ENCODE results near the gene SUPT3H. TPM values are rescaled to one million over a fixed set of nuclear protein-coding genes. Genes with fewer than 3 reads are reported as not detected.
"Not testable (repeated sequence)": the region's sequence is repeated elsewhere in the genome, so short reads cannot be mapped to it uniquely, and the experiment has no call there.

The SUPT3H gene
- total RNA-seq, 2 donors from 2014 or later: 2.5 to 4.5 TPM

DNA sequence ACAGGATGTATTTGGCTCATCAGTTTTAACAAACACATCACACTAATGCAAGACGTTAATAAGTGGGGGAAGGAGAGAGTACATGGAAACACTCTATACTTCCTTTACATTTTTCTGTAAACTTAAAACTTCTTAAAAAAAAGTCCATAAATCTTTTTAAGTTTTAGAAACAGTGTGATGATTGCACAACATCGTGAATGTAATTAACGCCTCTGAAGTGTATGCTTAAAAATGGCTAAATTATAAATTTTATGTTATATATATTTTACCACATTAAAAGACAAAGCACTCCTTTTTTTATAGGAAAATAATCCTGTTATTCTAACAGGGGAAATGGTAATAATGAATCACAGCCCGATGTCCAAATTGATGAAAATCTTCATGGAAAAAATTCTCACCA, 193.7 kb downstream of the SUPT3H start:
- TF ChIP-seq, protein P1, sequence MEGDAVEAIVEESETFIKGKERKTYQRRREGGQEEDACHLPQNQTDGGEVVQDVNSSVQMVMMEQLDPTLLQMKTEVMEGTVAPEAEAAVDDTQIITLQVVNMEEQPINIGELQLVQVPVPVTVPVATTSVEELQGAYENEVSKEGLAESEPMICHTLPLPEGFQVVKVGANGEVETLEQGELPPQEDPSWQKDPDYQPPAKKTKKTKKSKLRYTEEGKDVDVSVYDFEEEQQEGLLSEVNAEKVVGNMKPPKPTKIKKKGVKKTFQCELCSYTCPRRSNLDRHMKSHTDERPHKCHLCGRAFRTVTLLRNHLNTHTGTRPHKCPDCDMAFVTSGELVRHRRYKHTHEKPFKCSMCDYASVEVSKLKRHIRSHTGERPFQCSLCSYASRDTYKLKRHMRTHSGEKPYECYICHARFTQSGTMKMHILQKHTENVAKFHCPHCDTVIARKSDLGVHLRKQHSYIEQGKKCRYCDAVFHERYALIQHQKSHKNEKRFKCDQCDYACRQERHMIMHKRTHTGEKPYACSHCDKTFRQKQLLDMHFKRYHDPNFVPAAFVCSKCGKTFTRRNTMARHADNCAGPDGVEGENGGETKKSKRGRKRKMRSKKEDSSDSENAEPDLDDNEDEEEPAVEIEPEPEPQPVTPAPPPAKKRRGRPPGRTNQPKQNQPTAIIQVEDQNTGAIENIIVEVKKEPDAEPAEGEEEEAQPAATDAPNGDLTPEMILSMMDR (IDR thresholded peaks at IDR 0.05): no peak
- Histone ChIP-seq H3K36me3 (no peaks in the 10 kb centered on the region), H3K27me3 (no peaks in the 10 kb centered on the region), H3K4me1 (no peaks in the 10 kb centered on the region), H3K4me3 (no peak overlapping the region), H3K9me3 (no peaks in the 10 kb centered on the region), H3K27ac (no peak overlapping the region)
- no peak for DNase-seq (ENCODE audit: low spot score)

DNA sequence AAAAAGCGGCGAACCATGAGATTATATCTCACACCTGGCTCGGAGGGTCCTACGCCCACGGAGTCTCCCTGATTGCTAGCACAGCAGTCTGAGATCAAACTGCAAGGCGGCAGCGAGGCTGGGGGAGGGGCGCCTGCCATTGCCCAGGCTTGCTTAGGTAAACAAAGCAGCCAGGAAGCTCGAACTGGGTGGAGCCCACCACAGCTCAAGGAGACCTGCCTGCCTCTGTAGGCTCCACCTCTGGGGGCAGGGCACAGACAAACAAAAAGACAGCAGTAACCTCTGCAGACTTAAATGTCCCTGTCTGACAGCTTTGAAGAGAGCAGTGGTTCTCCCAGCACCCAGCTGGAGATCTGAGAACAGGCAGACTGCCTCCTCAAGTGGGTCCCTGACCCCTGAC, 201.4 kb downstream of the SUPT3H start:
- DNase-seq (ENCODE audit: low spot score): not testable (repeated sequence)

DNA sequence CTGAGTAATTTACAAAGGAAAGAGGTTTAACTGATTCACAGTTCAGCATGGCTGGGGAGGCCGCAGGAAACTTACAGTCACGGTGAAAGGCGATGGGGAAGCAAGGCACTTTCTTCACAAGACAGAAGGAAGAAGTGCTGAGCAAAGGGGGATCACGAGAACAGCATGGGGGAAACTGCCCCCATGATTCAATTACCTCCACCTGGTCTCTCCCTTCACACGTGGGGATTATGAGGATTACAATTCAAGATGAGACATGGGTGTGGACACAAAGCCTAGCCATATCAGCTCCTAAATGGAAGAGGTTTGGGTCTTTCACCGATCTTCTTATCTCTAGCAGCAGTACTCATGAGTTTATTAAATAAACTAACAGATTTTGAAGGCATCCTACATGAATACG, 202.5 kb downstream of the SUPT3H start:
- no peaks in the 10 kb centered on the region for H3K27me3 ChIP-seq
- TF ChIP-seq, protein P1 (IDR thresholded peaks at IDR 0.05): no peak
- no peak overlapping the region for H3K27ac ChIP-seq
- H3K4me3 ChIP-seq: no peak overlapping the region
- no peaks in the 10 kb centered on the region for H3K36me3 ChIP-seq
- DNase-seq (ENCODE audit: low spot score): no peak
- H3K4me1 ChIP-seq: no peaks in the 10 kb centered on the region
- no peaks in the 10 kb centered on the region for H3K9me3 ChIP-seq

More for the DNA sequence above, 201.4 kb downstream of the SUPT3H start:
- H3K9me3 ChIP-seq, H3K27me3 ChIP-seq, H3K4me3 ChIP-seq, H3K36me3 ChIP-seq, H3K4me1 ChIP-seq, H3K27ac ChIP-seq: not testable (repeated sequence)

DNA sequence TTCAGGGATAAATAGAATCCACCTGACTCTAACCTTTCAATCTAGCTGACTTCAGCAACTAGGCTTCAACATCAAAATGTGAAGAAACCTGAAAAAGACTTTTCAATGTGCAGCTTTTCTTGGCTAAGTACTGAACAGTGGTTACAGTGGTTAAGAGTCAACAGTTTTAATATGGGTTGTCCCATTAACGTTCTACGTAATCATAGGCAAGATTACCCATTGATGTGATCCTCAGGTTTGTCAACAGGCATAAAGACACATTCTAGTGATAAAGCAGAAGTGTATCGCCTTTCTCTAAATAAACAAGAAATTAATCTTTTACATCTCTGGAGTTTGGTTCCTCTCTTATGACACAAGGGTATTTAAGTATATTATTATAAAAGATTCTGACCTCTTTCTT, 203.7 kb downstream of the SUPT3H start:
- no peak for DNase-seq (ENCODE audit: low spot score)
- no peaks in the 10 kb centered on the region for H3K9me3 ChIP-seq
- no peaks in the 10 kb centered on the region for H3K4me1 ChIP-seq
- no peak overlapping the region for H3K27ac ChIP-seq
- no peak overlapping the region for H3K4me3 ChIP-seq
- TF ChIP-seq, protein P1 (IDR thresholded peaks at IDR 0.05): no peak
- H3K27me3 ChIP-seq: no peaks in the 10 kb centered on the region
- H3K36me3 ChIP-seq: no peaks in the 10 kb centered on the region

DNA sequence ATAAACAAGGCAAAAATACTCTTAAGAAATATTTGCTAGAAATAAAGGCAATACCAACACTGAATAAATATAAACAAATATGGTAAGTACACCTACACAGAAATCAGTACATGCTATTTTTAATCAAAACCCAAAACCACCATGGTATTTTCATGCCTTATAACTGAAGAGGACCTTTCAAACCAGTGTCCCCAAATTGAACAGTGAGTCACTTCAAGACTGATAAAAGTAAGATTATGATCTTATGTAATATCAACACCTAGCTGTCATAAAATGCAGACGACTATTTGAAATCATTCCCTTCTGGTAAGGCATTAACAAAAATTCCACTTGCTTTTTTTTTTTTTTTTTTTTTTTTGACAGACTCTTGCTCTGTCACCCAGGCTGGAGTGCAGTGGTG, 206.4 kb downstream of the SUPT3H start:
- TF ChIP-seq, protein P1 (IDR thresholded peaks at IDR 0.05): no peak
- Histone ChIP-seq H3K4me3 (no peak overlapping the region), H3K27ac (no peak overlapping the region), H3K4me1 (no peaks in the 10 kb centered on the region), H3K9me3 (no peaks in the 10 kb centered on the region), H3K36me3 (no peaks in the 10 kb centered on the region), H3K27me3 (no peaks in the 10 kb centered on the region)
- no peak for DNase-seq (ENCODE audit: low spot score)

DNA sequence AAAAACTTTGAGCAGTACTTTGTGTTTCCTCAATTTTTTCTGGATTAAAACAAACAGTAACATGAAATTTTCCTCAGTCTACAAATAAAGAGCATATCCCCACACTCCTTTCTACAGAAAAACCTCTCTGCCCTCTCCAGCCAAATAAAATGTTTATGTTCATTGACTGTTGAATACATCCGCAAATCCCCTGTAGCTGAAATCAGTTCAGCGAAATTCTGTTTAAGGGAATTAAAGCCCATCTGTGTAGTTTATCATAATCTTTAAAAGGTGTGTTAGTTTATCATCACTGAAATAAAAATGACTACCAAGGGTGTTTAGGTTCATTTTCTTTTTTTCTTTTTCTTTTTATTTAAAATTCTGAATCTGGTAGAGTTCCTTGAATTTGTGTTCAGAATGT, 207.4 kb downstream of the SUPT3H start:
- no peaks in the 10 kb centered on the region for H3K27me3 ChIP-seq
- DNase-seq (ENCODE audit: low spot score): no peak
- no peak overlapping the region for H3K4me3 ChIP-seq
- no peaks in the 10 kb centered on the region for H3K9me3 ChIP-seq
- no peak overlapping the region for H3K27ac ChIP-seq
- no peaks in the 10 kb centered on the region for H3K4me1 ChIP-seq
- TF ChIP-seq, protein P1 (IDR thresholded peaks at IDR 0.05): no peak
- no peaks in the 10 kb centered on the region for H3K36me3 ChIP-seq

Measured in right atrium auricular region (tissue), 2 donors.